Activated naive CD4-positive, alpha-beta T cell treated with anti-CD3 and anti-CD28 coated beads, Interleukin-2, amount 10 ng/mL, durations not matched to agents 7 days and 5 days (primary cell): ENCODE results near the gene MINK1.
A peak's percentile ranks its signal among the peaks of the same experiment; 100 is the strongest.
"Not testable (repeated sequence)": the region's sequence is repeated elsewhere in the genome, so short reads cannot be mapped to it uniquely, and the experiment has no call there.

Experiments
- CTCF ChIA-PET: fragments of 350-600 bp; sonication (Branson Sonifier 250); formaldehyde crosslinking; loops from one replicate; lab custom pipeline; 2021; ENCODE audit warnings: antibody characterized with exemption; lab: Charles Lee
- DNase-seq: peaks from one replicate; pipeline ENCODE4 v3.0.0-alpha.2; 2020
- H3K27ac Mint-ChIP-seq: one replicate; pipeline ENCODE4 v1.8.0; 2021; ENCODE audit warnings: mild to moderate bottlenecking, moderate library complexity, mixed read lengths
- H3K27me3 Mint-ChIP-seq: one replicate; pipeline ENCODE4 v1.8.0; 2021; ENCODE audit warnings: mild to moderate bottlenecking, mixed read lengths
- H3K36me3 Mint-ChIP-seq: one replicate; pipeline ENCODE4 v1.8.0; 2021; ENCODE audit warnings: mixed read lengths
- H3K4me1 Mint-ChIP-seq: one replicate; pipeline ENCODE4 v1.8.0; 2021; ENCODE audit warnings: mixed read lengths
- H3K4me3 Mint-ChIP-seq: one replicate; pipeline ENCODE4 v1.8.0; 2021; ENCODE audit warnings: mild to moderate bottlenecking, moderate library complexity, mixed read lengths
- H3K9me3 Mint-ChIP-seq: one replicate; pipeline ENCODE4 v1.8.0; 2021; ENCODE audit warnings: mixed read lengths

MINK1 gene

DNA sequence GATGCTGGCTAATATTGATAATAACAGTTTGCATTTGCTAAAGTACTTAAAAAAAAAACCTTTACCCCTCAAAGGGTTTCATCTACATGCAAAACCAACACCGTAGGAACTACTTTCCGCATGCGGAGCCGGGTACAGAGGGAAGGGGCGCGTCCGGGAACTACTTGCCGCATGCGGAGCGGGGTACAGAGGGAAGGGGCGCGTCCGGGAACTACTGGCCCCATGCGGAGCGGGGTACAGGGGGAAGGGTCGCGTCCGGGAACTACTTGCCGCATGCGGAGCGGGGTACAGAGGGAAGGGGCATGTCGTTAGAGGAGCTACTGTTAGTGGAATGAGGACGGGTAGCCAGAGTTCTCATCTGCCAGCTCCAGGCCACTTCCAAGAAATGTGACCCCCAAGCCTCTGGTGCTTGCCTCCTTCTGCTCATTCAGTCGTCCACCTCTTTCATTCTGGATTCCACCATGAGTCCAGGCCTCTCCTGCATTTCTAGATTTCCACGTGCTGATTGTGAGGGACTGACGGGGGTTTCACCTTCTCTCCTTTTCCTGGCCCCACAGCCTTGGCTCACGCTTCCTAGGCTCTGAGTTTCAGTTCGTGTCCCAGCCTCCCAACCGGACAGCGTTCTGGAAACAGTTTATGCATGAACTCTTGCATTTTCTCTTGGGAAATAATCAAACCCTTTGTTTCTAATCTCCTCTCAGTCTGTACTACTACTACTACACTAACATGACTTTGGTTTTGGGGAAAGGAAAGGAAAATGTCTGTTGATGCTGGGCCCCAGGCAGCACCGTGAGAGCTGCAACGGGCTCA lies 26.9 kb downstream of the MINK1 start:
- Mint-ChIP-seq H3K27ac (no peak overlapping the region), H3K4me3 (no peak overlapping the region), H3K4me1 (peaks cover 3% of the 10 kb centered on the region), H3K36me3 (peaks cover 18% of the 10 kb centered on the region), H3K9me3 (no peaks in the 10 kb centered on the region), H3K27me3 (no peaks in the 10 kb centered on the region)
- CTCF ChIA-PET = no interaction called here
- DNase-seq = no peak

DNA sequence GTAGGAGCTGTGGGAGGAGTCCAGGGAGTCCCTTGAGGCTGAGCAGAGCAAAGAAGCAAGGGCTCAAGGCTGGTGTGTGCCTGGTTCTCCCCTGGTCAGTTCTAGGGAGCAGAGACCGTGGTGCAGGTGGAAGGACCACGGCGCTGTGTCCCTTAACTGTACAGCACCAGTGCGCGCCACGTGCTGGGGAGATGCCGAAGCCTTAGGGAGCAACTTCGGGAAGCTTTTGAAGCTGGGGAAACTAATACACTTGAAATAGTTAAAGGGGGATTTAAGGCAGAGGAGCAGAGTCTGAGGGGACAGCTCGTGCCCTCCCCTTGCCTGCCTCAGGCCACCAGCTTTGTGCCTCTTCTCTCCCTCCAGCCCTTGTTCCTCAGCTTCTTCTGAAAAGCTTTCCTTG lies 27.5 kb downstream of the MINK1 start:
- no peak overlapping the region for H3K27ac Mint-ChIP-seq
- no peak for DNase-seq
- CTCF ChIA-PET = no interaction called here
- H3K36me3 Mint-ChIP-seq = peaks cover 18% of the 10 kb centered on the region
- H3K4me3 Mint-ChIP-seq = no peak overlapping the region
- peaks cover 3% of the 10 kb centered on the region for H3K4me1 Mint-ChIP-seq
- H3K9me3 Mint-ChIP-seq = no peaks in the 10 kb centered on the region
- H3K27me3 Mint-ChIP-seq = no peaks in the 10 kb centered on the region

DNA sequence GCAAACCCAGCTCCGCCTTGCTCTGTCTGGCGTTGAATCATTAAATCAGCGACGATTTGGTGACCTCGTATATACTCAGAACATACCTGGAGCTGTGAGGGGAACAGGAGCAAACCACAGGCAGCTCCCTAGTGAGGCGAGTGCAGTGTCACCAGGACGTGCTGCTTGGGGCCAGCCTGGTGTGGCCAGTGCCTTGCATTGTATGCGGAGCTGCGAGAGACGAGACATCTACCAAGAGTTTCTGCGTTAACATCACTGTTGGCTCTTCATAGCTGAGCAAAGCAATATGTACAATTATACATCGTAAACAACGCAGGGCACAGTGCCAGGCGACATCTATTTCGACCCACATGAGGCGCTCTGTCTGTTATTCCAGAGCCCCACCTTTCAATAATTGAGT lies 27.9 kb downstream of the MINK1 start:
- peaks cover 16% of the 10 kb centered on the region for H3K36me3 Mint-ChIP-seq
- DNase-seq = no peak
- no peaks in the 10 kb centered on the region for H3K27me3 Mint-ChIP-seq
- CTCF ChIA-PET = interaction anchor here (0.8 kb wide), 1 partner anchor 20 kb away, joined by 3 read pairs; no protein-coding TSS in a partner anchor
- H3K9me3 Mint-ChIP-seq = no peaks in the 10 kb centered on the region
- H3K27ac Mint-ChIP-seq = no peak overlapping the region
- H3K4me1 Mint-ChIP-seq = peaks cover 3% of the 10 kb centered on the region
- H3K4me3 Mint-ChIP-seq = no peak overlapping the region

DNA sequence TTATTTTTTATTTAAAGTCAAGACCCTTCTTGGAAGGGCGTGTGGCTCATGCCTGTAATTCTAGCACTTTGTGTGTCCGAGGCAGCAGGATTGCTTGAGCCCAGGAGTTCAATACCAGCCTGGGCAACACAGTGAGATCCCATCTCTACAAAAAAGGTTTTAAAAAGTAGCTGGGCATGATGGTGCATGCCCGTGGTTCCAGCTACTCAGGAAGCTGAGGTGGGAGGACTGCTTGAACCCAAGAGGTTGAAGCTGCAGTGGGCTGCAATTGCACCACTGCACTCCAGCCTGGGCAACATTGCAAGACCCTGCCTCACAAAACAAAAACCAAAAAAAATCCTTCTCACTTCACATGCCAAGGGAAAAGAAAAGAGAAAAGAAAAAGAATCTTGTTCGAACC lies 29.6 kb downstream of the MINK1 start:
- Mint-ChIP-seq H3K27ac (no peak overlapping the region), H3K36me3 (peaks cover 9% of the 10 kb centered on the region), H3K9me3 (no peaks in the 10 kb centered on the region), H3K4me3 (no peak overlapping the region), H3K27me3 (no peaks in the 10 kb centered on the region), H3K4me1 (peaks cover 3% of the 10 kb centered on the region)
- DNase-seq = no peak
- CTCF ChIA-PET = no interaction called here

DNA sequence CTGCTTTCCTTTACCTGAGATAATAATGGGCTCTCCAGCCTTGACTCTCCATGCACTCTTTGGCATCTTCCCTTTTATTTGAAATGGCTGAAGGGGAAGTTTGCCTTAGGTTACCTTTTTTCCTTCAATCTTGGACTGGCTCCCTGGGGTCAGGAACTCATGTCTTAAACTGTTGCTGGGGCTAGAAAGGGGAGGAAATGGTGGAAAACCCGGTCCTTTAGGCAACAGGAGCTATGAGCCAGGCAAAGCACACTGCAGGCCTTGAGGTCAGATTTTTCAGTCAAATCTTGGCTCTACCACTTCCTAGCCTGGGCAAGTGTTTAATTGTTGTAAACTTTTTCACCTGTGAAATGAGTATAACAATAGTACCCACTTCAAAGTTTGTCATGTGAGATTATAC lies 30.2 kb downstream of the MINK1 start:
- Mint-ChIP-seq H3K4me3 (no peak overlapping the region), H3K27me3 (no peaks in the 10 kb centered on the region), H3K27ac (no peak overlapping the region), H3K4me1 (peaks cover 3% of the 10 kb centered on the region), H3K9me3 (no peaks in the 10 kb centered on the region), H3K36me3 (peaks cover 9% of the 10 kb centered on the region)
- CTCF ChIA-PET = no interaction called here
- DNase-seq = no peak

DNA sequence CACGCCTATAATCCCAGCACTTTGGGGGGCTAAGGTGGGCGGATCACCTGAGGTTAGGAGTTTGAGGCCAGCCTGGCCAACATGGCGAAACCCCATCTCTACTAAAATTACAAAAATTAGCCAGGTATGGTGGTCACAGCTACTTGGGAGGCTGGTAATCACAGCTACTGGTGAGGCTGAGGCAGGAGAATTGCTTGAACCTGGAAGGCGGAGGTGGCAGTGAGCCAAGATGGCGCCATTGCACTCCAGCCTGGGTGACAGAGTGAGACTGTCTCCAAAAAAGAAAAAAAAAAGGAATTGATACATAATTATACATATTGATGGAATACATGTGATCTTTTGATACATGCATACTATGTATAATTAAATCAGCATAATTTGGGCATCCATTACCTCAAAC lies 34.4 kb downstream of the MINK1 start:
- H3K4me3 Mint-ChIP-seq, DNase-seq, H3K27ac Mint-ChIP-seq, H3K9me3 Mint-ChIP-seq, H3K4me1 Mint-ChIP-seq, H3K27me3 Mint-ChIP-seq, CTCF ChIA-PET, H3K36me3 Mint-ChIP-seq: not testable (repeated sequence)

DNA sequence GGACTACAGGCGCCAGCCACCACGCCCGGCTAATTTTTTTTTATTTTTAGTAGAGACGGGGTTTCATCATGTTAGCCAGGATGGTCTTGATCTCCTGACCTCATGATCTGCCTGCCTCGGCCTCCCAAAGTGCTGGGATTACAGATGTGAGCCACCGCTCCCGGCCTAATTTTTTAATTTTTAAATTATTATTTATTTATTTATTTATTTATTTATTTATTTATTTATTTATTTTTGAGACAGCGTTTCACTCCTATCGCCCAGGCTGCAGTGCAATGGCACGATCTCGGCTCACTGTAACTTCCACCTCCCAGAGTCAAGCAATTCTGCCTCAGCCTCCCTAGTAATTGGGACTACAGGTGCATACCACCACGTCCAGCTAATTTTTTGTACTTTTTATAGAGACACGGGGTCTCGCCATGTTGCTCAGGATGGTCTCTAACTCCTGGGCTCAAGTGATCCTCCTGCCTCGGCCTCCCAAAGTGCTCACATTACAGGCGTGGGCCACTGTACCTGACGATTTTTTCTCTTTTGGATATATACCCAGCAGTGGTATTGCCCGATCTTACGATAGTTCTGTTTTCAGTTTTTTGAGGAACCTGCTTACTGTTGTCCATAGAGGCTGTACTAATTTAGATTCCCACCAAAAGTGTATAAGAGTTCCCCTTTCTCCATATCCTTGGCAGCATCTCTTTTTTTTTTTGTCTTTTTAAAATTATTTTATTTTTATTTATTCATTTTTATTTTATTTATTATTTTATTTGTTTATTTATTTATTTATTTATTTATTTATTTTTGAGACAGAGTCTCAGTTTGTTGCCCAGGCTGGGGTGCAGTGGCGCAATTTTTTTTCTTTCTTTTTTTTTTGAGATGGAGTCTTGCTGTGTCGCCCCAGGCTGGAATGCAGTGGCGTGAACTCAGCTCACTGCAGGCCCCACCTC lies 36.2 kb downstream of the MINK1 start:
- not testable (repeated sequence) for H3K27me3 Mint-ChIP-seq, DNase-seq, H3K4me3 Mint-ChIP-seq, H3K36me3 Mint-ChIP-seq, H3K27ac Mint-ChIP-seq, H3K4me1 Mint-ChIP-seq, H3K9me3 Mint-ChIP-seq
- CTCF ChIA-PET = interaction anchor here (2.3 kb wide), 1 partner anchor 12 kb away, joined by 9 read pairs; no protein-coding TSS in a partner anchor

DNA sequence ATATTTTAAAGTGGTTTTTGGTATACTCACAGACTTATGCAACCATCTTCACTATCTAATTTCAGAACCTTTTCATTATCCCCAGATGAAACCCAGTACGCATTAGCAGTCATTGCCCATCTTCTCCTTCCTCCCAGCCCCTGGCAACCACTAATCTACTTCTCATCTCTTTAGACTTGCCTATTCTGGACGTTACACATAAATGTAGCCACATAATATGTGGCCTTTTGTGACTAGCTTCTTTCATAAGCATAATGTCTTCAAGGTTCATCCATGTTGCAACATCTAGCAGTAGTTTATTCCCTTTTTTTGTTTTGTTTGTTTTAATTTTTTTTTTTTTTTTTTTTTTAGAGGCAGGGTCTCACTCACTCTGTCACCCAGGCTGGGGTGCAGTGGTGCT lies 37.7 kb downstream of the MINK1 start:
- CTCF ChIA-PET = interaction anchor here (2.3 kb wide), 1 partner anchor 11 kb away, joined by 9 read pairs; no protein-coding TSS in a partner anchor
- DNase-seq = no peak
- Mint-ChIP-seq H3K36me3 (peaks cover 9% of the 10 kb centered on the region), H3K27me3 (no peaks in the 10 kb centered on the region), H3K4me3 (no peak overlapping the region), H3K27ac (no peak overlapping the region), H3K9me3 (no peaks in the 10 kb centered on the region), H3K4me1 (no peaks in the 10 kb centered on the region)

DNA sequence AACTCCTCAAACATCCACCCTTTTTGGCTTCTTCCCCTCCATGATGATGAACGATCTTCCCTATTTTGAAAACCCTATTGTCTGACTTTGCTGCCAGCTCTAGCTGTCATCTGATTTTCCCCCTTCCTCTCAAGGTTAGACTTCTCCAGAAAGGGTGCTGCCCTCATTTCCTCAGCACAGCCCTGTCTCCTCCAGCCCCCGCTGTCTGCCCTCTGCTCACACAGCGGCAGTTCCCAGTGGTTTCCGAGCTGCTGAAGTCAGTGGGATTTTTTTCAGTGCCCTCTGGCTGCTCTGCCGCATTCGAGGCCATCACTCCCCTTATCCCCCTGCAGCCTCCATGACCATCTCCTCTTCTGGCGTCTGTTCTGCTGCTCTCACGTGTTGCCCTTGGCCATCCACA lies 39.6 kb downstream of the MINK1 start:
- CTCF ChIA-PET = no interaction called here
- Mint-ChIP-seq H3K27ac (no peak overlapping the region), H3K27me3 (no peaks in the 10 kb centered on the region), H3K36me3 (peaks cover 9% of the 10 kb centered on the region), H3K9me3 (no peaks in the 10 kb centered on the region), H3K4me3 (no peak overlapping the region), H3K4me1 (no peaks in the 10 kb centered on the region)
- no peak for DNase-seq

DNA sequence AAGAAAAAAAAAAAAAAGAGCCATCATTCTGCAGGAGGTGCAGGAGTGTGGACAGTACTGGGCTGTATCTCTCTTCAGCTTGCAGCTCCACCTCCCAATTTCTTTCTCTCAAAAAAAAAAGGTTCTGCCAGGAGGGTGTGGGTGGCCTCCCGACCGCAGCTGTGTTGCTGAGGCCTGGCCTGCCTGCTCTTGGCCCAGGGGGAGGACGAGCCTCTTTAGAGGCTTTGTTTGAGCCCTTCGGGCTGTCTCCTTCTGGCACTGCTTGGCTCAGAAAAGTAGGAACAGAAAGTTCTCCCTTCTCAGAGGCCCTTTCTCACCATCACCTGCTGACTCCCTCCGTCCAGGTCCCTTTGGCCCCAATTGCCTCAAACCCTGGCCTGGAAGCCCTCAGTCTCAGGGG lies 43.9 kb downstream of the MINK1 start:
- CTCF ChIA-PET = interaction anchor here (1.7 kb wide), 1 partner anchor 87 kb away, joined by 7 read pairs; the partner anchor contains the start of gene GLTPD2

DNA sequence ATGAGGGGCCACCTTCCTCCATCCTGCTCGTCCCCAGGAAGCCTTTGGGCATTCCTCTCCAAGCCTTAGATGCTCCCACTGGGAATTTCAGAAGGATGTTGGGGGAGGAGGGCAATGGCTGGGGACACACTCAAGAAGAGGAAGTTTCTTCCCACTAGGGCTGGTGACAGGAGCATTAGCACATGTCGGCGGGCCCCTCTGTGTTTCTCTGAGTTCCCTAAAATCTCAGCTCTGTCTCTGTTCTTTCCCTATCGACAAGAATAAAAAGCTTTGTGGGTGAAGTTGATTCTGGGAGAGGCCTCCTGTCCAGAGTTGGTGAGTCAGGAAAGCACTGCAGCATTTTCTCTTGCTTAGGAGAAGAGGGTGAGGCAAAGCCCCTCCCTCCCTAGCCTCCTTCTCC lies 46.5 kb downstream of the MINK1 start:
- Mint-ChIP-seq H3K27me3 (no peaks in the 10 kb centered on the region), H3K27ac (no peak overlapping the region), H3K9me3 (no peaks in the 10 kb centered on the region), H3K4me1 (no peaks in the 10 kb centered on the region), H3K4me3 (no peak overlapping the region), H3K36me3 (peaks cover 8% of the 10 kb centered on the region)
- DNase-seq = no peak
- CTCF ChIA-PET = interaction anchor here (1.9 kb wide), 1 partner anchor 147 kb away, joined by 8 read pairs; no protein-coding TSS in a partner anchor

More for the DNA sequence above, 43.9 kb downstream of the MINK1 start:
- H3K36me3 Mint-ChIP-seq = peaks cover 6% of the 10 kb centered on the region
- H3K9me3 Mint-ChIP-seq = no peaks in the 10 kb centered on the region
- no peaks in the 10 kb centered on the region for H3K27me3 Mint-ChIP-seq
- H3K4me3 Mint-ChIP-seq = no peak overlapping the region
- DNase-seq = no peak
- H3K27ac Mint-ChIP-seq = no peak overlapping the region
- no peaks in the 10 kb centered on the region for H3K4me1 Mint-ChIP-seq

DNA sequence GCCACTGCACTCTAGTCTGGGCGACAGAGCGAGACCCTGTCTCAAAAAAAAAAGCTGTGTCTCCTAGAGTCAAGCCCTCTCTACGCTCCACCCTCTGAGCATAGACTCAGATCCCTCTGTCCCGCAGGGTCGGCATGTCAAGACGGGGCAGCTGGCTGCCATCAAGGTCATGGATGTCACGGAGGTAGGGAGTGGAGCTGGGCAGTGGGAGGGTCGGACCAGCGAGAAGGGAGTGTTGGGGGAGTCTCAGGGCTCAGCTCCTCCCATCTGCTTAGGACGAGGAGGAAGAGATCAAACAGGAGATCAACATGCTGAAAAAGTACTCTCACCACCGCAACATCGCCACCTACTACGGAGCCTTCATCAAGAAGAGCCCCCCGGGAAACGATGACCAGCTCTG lies 47.7 kb downstream of the MINK1 start:
- H3K4me3 Mint-ChIP-seq = no peak overlapping the region
- peaks cover 19% of the 10 kb centered on the region for H3K36me3 Mint-ChIP-seq
- DNase-seq = no peak
- no peak overlapping the region for H3K27ac Mint-ChIP-seq
- CTCF ChIA-PET = interaction anchor here (1.0 to 2.3 kb wide), 8 partner anchors 10 to 314 kb away, joined by 3 to 11 read pairs (median 6); partner anchors contain the start of gene ARRB2
- H3K9me3 Mint-ChIP-seq = no peaks in the 10 kb centered on the region
- H3K27me3 Mint-ChIP-seq = no peaks in the 10 kb centered on the region
- H3K4me1 Mint-ChIP-seq = no peaks in the 10 kb centered on the region

DNA sequence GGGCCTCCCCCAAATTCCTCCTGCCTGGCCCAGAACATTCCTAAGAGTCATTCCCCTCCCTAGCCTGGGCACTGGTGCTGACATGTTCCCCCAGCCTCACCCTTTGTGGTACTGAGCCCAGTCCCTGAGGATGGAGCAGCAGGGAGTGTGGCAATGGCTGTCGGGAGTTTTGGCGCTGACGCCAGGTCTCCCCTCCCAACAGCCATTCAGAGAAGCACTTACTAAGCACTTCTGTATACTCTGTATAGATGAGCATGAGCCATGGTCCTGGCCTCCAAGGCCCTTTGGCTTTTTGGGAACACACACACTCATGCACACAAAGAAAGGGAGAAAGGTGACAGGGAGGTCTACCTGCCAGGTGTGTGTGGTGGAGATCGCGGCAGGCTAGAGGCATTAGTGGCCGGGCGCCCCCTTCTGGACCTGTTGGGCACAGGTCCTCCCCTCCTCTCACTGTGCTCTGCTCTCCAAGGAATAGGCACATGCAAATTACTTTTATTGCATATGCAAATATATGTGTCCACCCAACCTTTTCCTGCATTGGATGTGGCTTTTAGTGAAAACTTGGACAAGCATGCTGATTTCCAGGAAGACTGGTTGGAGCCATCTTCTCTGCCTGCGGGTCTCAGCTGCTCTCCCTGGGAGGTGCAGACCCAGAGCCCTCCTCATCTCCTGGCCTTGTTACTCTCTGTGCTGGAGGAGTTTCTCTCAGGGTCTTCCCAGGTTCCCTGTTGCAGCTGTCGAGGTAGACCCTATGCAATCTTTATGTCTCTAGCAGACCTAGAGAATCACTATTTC lies 48.8 kb downstream of the MINK1 start:
- Mint-ChIP-seq H3K27me3 (no peaks in the 10 kb centered on the region), H3K27ac (no peak overlapping the region), H3K9me3 (no peaks in the 10 kb centered on the region), H3K4me3 (no peak overlapping the region), H3K4me1 (no peaks in the 10 kb centered on the region), H3K36me3 (peaks cover 24% of the 10 kb centered on the region)
- peak; percentile 78 for DNase-seq
- CTCF ChIA-PET = interaction anchor here (0.5 to 2.3 kb wide), 14 partner anchors 9 to 315 kb away, joined by 3 to 11 read pairs (median 3); partner anchors contain the start of gene ARRB2
